Natural killer cell (primary cell): ENCODE data around the gene AUH. TPM values are rescaled to one million over a fixed set of nuclear protein-coding genes. Genes with fewer than 3 reads are reported as not detected.

ENCODE experiments used
- ATAC-seq, 3 donors: fragments of 150-1000 bp in 2 of 3; fragments of 200-7000 bp in 1 of 3; cut with Tn5 transposase; 1 replicate in 1 of 3; 2 replicates in 2 of 3; pipeline ENCODE4 v1.10.0; 2021; ENCODE audit warnings: mild to moderate bottlenecking in 2 of 3, moderate library complexity in 2 of 3
- DNase-seq, 2 donors: peaks; one replicate each; pipeline versions ENCODE4 v3.0.0 to v3.0.0-alpha.2; 2013 to 2021; ENCODE audit warnings: mixed read lengths in 1 of 2
- H3K27ac ChIP-seq: one replicate; pipeline ENCODE4 v1.5.1; 2013; ENCODE audit warnings: mild to moderate bottlenecking, low read length
- H3K27me3 ChIP-seq: one replicate; pipeline ENCODE4 v1.6.1; 2013; ENCODE audit warnings: low read length; ENCODE audit not compliant: control insufficient read depth, insufficient read depth
- H3K36me3 ChIP-seq: one replicate; pipeline ENCODE4 v1.6.1; 2013; ENCODE audit warnings: low read length; ENCODE audit not compliant: control insufficient read depth, insufficient read depth
- H3K4me1 ChIP-seq: one replicate; pipeline ENCODE4 v1.6.1; 2013; ENCODE audit warnings: low read length; ENCODE audit not compliant: control insufficient read depth, insufficient read depth
- H3K4me3 ChIP-seq: one replicate; pipeline ENCODE4 v1.5.1; 2013; ENCODE audit warnings: low read length
- H3K9me3 ChIP-seq: one replicate; pipeline ENCODE4 v1.6.1; 2013; ENCODE audit warnings: low read length; ENCODE audit not compliant: control insufficient read depth, insufficient read depth
- H3K27ac Mint-ChIP-seq, 2 donors: one replicate each; pipeline ENCODE4 v1.8.0; 2022; ENCODE audit warnings: mild to moderate bottlenecking in 2 of 2, mixed read lengths in 2 of 2, moderate library complexity in 1 of 2
- H3K27me3 Mint-ChIP-seq, 2 donors: one replicate each; pipeline ENCODE4 v1.8.0; 2022; ENCODE audit warnings: low read depth in 2 of 2, mixed read lengths in 2 of 2
- H3K36me3 Mint-ChIP-seq: one replicate; pipeline ENCODE4 v1.8.0; 2022; ENCODE audit warnings: mixed read lengths
- H3K4me1 Mint-ChIP-seq, 2 donors: one replicate each; pipeline ENCODE4 v1.8.0; 2022; ENCODE audit warnings: mixed read lengths in 2 of 2
- H3K4me3 Mint-ChIP-seq: one replicate; pipeline ENCODE4 v1.8.0; 2022; ENCODE audit warnings: mild to moderate bottlenecking, moderate library complexity, mixed read lengths
- H3K9me3 Mint-ChIP-seq, 2 donors: one replicate each; pipeline ENCODE4 v1.8.0; 2022; ENCODE audit warnings: mixed read lengths in 2 of 2
- CTCF ChIP-seq: fragments of 200-600 bp; IDR thresholded peaks from one replicate; pipeline ENCODE4 v1.8.0; 2022; ENCODE audit warnings: antibody characterized with exemption
- WGBS: methylation state at CpG from one replicate; pipeline ENCODE4 v1.1.7; 2013; ENCODE audit warnings: missing lambda C conversion rate; ENCODE audit not compliant: insufficient coverage; 5-methylcytosine and 5-hydroxymethylcytosine counted together
- intact Hi-C: fragments of 100-400 bp; cut with micrococcal nuclease; formaldehyde crosslinking; loops from one replicate; pipeline ENCODE4 v1.14.2; 2022
- total RNA-seq, 4 donors: library from RNA; stranded (reverse); fragments of 120-200 nt in 1 of 4; gene quantifications; one replicate each; pipeline versions ENCODE4 v1.2.3 to v1.2.4, GENCODE V29; 2013 to 2022

The AUH gene
- total RNA-seq, 3 donors from 2014 or later (not counting 1 experiment from before 2014, with no cell fraction given) = 26.7 to 36.6 (median 34.9) TPM

GRCh38 chr9:91231619-91232018 is 130.1 kb downstream of the AUH start:
- Histone ChIP-seq H3K27me3 (no peaks in the 10 kb centered on the region), H3K9me3 (no peaks in the 10 kb centered on the region), H3K4me1 (no peaks in the 10 kb centered on the region), H3K36me3 (no peaks in the 10 kb centered on the region), H3K4me3 (no peak overlapping the region), H3K27ac (no peak overlapping the region)
- Mint-ChIP-seq H3K27me3 (no peaks in the 10 kb centered on the region), H3K9me3 (no peaks in the 10 kb centered on the region), H3K4me3 (no peak overlapping the region), H3K27ac (no peak overlapping the region), H3K4me1 (peaks cover 0 to 5% of the 10 kb centered on the region in 2 donors), H3K36me3 (no peaks in the 10 kb centered on the region)
- intact Hi-C loops = no loop called here
- no peak for ATAC-seq
- no peak for DNase-seq
- TF ChIP-seq CTCF = no peak
- WGBS = no CpG with 5 or more reads among the region's 2 CpGs

- ATAC-seq = no peak
- Mint-ChIP-seq H3K36me3 (peaks cover 7% of the 10 kb centered on the region), H3K4me3 (no peak overlapping the region), H3K4me1 (peaks cover 6 to 16% of the 10 kb centered on the region in 2 donors), H3K27me3 (no peaks in the 10 kb centered on the region), H3K9me3 (no peaks in the 10 kb centered on the region), H3K27ac (no peak overlapping the region)
- Histone ChIP-seq H3K4me1 (no peaks in the 10 kb centered on the region), H3K4me3 (no peak overlapping the region), H3K36me3 (no peaks in the 10 kb centered on the region), H3K9me3 (no peaks in the 10 kb centered on the region), H3K27ac (no peak overlapping the region), H3K27me3 (no peaks in the 10 kb centered on the region)
- 95% methylated on average over 5 of the region's 5 CpGs for whole genome bisulfite sequencing
- intact Hi-C loops = no loop called here
- no peak for DNase-seq
- TF ChIP-seq CTCF = no peak
Measured at GRCh38 chr9:91223000-91223399, 138.7 kb downstream of the AUH start.

- H3K27ac ChIP-seq = no peak overlapping the region
- WGBS = 98% methylated on average over 6 of the region's 6 CpGs
- no peaks in the 10 kb centered on the region for H3K27me3 ChIP-seq
- ATAC-seq (no peak), DNase-seq (no peak)
- Mint-ChIP-seq H3K36me3 (peaks cover 7% of the 10 kb centered on the region), H3K27ac (no peak overlapping the region), H3K27me3 (no peaks in the 10 kb centered on the region), H3K4me1 (peaks cover 6 to 16% of the 10 kb centered on the region in 2 donors), H3K4me3 (no peak overlapping the region), H3K9me3 (no peaks in the 10 kb centered on the region)
- TF ChIP-seq CTCF = no peak
- intact Hi-C loops = no loop called here
- H3K36me3 ChIP-seq = no peaks in the 10 kb centered on the region
- H3K4me3 ChIP-seq = no peak overlapping the region
- no peaks in the 10 kb centered on the region for H3K4me1 ChIP-seq
- no peaks in the 10 kb centered on the region for H3K9me3 ChIP-seq
Measured at GRCh38 chr9:91222457-91222856, 139.3 kb downstream of the AUH start.

- no peaks in the 10 kb centered on the region for H3K4me1 ChIP-seq
- H3K27me3 ChIP-seq = no peaks in the 10 kb centered on the region
- H3K36me3 Mint-ChIP-seq = peaks cover 7% of the 10 kb centered on the region
- no peaks in the 10 kb centered on the region for H3K27me3 Mint-ChIP-seq
- no peaks in the 10 kb centered on the region for H3K9me3 ChIP-seq
- no peak overlapping the region for H3K4me3 ChIP-seq
- H3K36me3 ChIP-seq = no peaks in the 10 kb centered on the region
- H3K4me1 Mint-ChIP-seq = peaks cover 6 to 16% of the 10 kb centered on the region in 2 donors
- H3K27ac ChIP-seq = no peak overlapping the region
- H3K9me3 Mint-ChIP-seq = no peaks in the 10 kb centered on the region
- 98% methylated on average over 4 of the region's 6 CpGs for WGBS
- no peak overlapping the region for H3K27ac Mint-ChIP-seq
- intact Hi-C loops = no loop called here
- ATAC-seq (no peak), DNase-seq (no peak)
- no peak overlapping the region for H3K4me3 Mint-ChIP-seq
- TF ChIP-seq CTCF = no peak
Measured at GRCh38 chr9:91221332-91221731, 140.4 kb downstream of the AUH start.
